HG02763 (cell line): Measurements from ENCODE around the gene RANBP1.

Source experiments
- ATAC-seq: cut with Tn5 transposase; IDR thresholded peaks from one replicate; pipeline ENCODE4 v1.9.1; 2021; ENCODE audit warnings: mild to moderate bottlenecking, moderate library complexity; ENCODE audit not compliant: unreplicated experiment

Gene RANBP1

GRCh38 chr22:20133930-20134549 is 18.1 kb downstream of the RANBP1 start:
- ATAC-seq: no peak

- no peak for ATAC-seq
Measured at GRCh38 chr22:20135265-20135664, 19.4 kb downstream of the RANBP1 start.

GRCh38 chr22:20135806-20136602 is 20.1 kb downstream of the RANBP1 start:
- no peak for ATAC-seq

GRCh38 chr22:20136603-20136873 is 20.6 kb downstream of the RANBP1 start:
- ATAC-seq: no peak

- ATAC-seq: no peak
Measured at GRCh38 chr22:20137113-20137512, 21.2 kb downstream of the RANBP1 start.

GRCh38 chr22:20137671-20138416 is 21.9 kb downstream of the RANBP1 start:
- ATAC-seq: no peak

GRCh38 chr22:20138417-20138738 is 22.5 kb downstream of the RANBP1 start:
- ATAC-seq: no peak

- ATAC-seq: no peak
Measured at GRCh38 chr22:20138868-20139267, 23.0 kb downstream of the RANBP1 start.

- ATAC-seq: no peak
Measured at GRCh38 chr22:20139391-20140106, 23.6 kb downstream of the RANBP1 start.

GRCh38 chr22:20140107-20140445 is 24.2 kb downstream of the RANBP1 start:
- no peak for ATAC-seq

GRCh38 chr22:20140521-20140964 is 24.6 kb downstream of the RANBP1 start:
- ATAC-seq: no peak

GRCh38 chr22:20141186-20142077 is 25.5 kb downstream of the RANBP1 start:
- ATAC-seq: no peak

GRCh38 chr22:20142711-20143621 is 27.1 kb downstream of the RANBP1 start:
- no peak for ATAC-seq

GRCh38 chr22:20143883-20144665 is 28.2 kb downstream of the RANBP1 start:
- ATAC-seq: no peak

- no peak for ATAC-seq
Measured at GRCh38 chr22:20145206-20145831, 29.4 kb downstream of the RANBP1 start.

- ATAC-seq: no peak
Measured at GRCh38 chr22:20145832-20146223, 29.9 kb downstream of the RANBP1 start.

- no peak for ATAC-seq
Measured at GRCh38 chr22:20146777-20147176, 30.9 kb downstream of the RANBP1 start.

GRCh38 chr22:20147237-20147988 is 31.5 kb downstream of the RANBP1 start:
- ATAC-seq: no peak
